GM12878 (cell line): Measurements from ENCODE around the gene LRRC40. TPM values are rescaled to one million over a fixed set of nuclear protein-coding genes. Genes with fewer than 3 reads are reported as not detected.

Experiments
- ASH2L ChIP-seq: fragments of 300-600, 200-600 bp; sonication (generic); IDR thresholded peaks from 2 replicates; pipeline ENCODE4 v1.6.1; 2017; ENCODE audit warnings: low read depth, mild to moderate bottlenecking, borderline replicate concordance
- ATF3 ChIP-seq: IDR thresholded peaks from 2 replicates; pipeline ENCODE4 v1.6.1; 2011; ENCODE audit warnings: low read depth, mild to moderate bottlenecking, low read length, moderate library complexity, borderline replicate concordance; ENCODE audit errors: extremely low read depth
- BRCA1 ChIP-seq: IDR thresholded peaks from 2 replicates; pipeline ENCODE4 v1.6.1; 2011; ENCODE audit warnings: low read depth, low read length, improper control_type of control experiment
- CHD1 ChIP-seq: IDR thresholded peaks from 2 replicates; pipeline ENCODE4 v1.6.1; 2012; ENCODE audit warnings: low read depth, low read length, improper control_type of control experiment
- CHD2 ChIP-seq: IDR thresholded peaks from 2 replicates; pipeline ENCODE4 v1.6.1; 2011; ENCODE audit warnings: low read depth, low read length, improper control_type of control experiment, borderline replicate concordance
- CREM ChIP-seq: IDR thresholded peaks from 2 replicates; pipeline ENCODE4 v1.6.1; 2014; ENCODE audit warnings: antibody characterized with exemption, low read depth
- E2F8 ChIP-seq: fragments of 450-650 bp; IDR thresholded peaks from 2 replicates; pipeline ENCODE4 v1.6.1; 2018; ENCODE audit warnings: mild to moderate bottlenecking, low read depth, moderate library complexity; ENCODE audit not compliant: partially characterized antibody
- EGR1 ChIP-seq, 2 experiments: IDR thresholded peaks; 1 replicate in 1 of 2; 2 replicates in 1 of 2; pipeline ENCODE4 v1.6.1; 2011 to 2012; ENCODE audit warnings: low read depth in 2 of 2, low read length in 2 of 2, borderline replicate concordance in 1 of 2, mild to moderate bottlenecking in 1 of 2, moderate library complexity in 1 of 2
- FOXM1 ChIP-seq: IDR thresholded peaks from 2 replicates; pipeline ENCODE4 v1.6.1; 2012; ENCODE audit warnings: low read depth, mild to moderate bottlenecking, inconsistent platforms, low read length, moderate library complexity
- GATAD2B ChIP-seq: fragments of 450-650 bp; conservative IDR thresholded peaks from 2 replicates; pipeline ENCODE4 v1.6.1; 2017; ENCODE audit warnings: low read depth, mild to moderate bottlenecking, moderate library complexity
- IKZF1 ChIP-seq: fragments of 450-650 bp; conservative IDR thresholded peaks from 2 replicates; pipeline ENCODE4 v1.6.1; 2017; ENCODE audit warnings: antibody characterized with exemption, mild to moderate bottlenecking
- IKZF2 ChIP-seq, 2 experiments: fragments of 450-650 bp; IDR thresholded peaks; 2 replicates each; pipeline ENCODE4 v1.6.1; 2017; ENCODE audit warnings: mild to moderate bottlenecking in 2 of 2, moderate library complexity in 2 of 2
- LARP7 ChIP-seq: fragments of 450-650 bp; IDR thresholded peaks from 2 replicates; pipeline ENCODE4 v1.6.1; 2017; ENCODE audit warnings: mild to moderate bottlenecking
- MYB ChIP-seq: fragments of 150-350 bp; IDR thresholded peaks from 2 replicates; pipeline ENCODE4 v1.6.1; 2014; ENCODE audit warnings: mild to moderate bottlenecking, low read depth, low read length, borderline replicate concordance
- NFYA ChIP-seq: IDR thresholded peaks from 2 replicates; pipeline ENCODE4 v1.6.1; 2011; ENCODE audit warnings: low read depth, mild to moderate bottlenecking, low read length, improper control_type of control experiment, borderline replicate concordance
- NKRF ChIP-seq: fragments of 450-650 bp; conservative IDR thresholded peaks from 2 replicates; pipeline ENCODE4 v1.6.1; 2017; ENCODE audit warnings: mild to moderate bottlenecking, moderate library complexity
- NRF1 ChIP-seq: conservative IDR thresholded peaks from 2 replicates; pipeline ENCODE4 v1.6.1; 2011; ENCODE audit warnings: mild to moderate bottlenecking, low read depth, low read length, improper control_type of control experiment
- POLR2AphosphoS5 ChIP-seq: IDR thresholded peaks from 2 replicates; pipeline ENCODE4 v1.6.1; 2011; ENCODE audit warnings: mild to moderate bottlenecking, low read length, inconsistent platforms
- RBBP5 ChIP-seq: fragments of 200-600 bp; sonication (generic); conservative IDR thresholded peaks from 2 replicates; pipeline ENCODE4 v1.6.1; 2016
- RUNX3 ChIP-seq: IDR thresholded peaks from 2 replicates; pipeline ENCODE4 v1.6.1; 2012; ENCODE audit warnings: low read length, inconsistent platforms
- SMAD1 ChIP-seq: fragments of 450-650 bp; IDR thresholded peaks from 2 replicates; pipeline ENCODE4 v1.6.1; 2018; ENCODE audit warnings: mild to moderate bottlenecking, low read depth; ENCODE audit not compliant: partially characterized antibody
- YY1 ChIP-seq: IDR thresholded peaks from 2 replicates; pipeline ENCODE4 v1.6.1; 2011; ENCODE audit warnings: low read depth, mild to moderate bottlenecking, low read length
- ZBTB33 ChIP-seq: fragments of 450-650 bp; IDR thresholded peaks from 2 replicates; pipeline ENCODE4 v1.6.1; 2017; ENCODE audit warnings: mild to moderate bottlenecking
- polyA plus RNA-seq, 11 experiments: library from polyadenylated mRNA; depleted of rRNA in 4 of 11; unstranded in 6 of 11; stranded (reverse) in 5 of 11; fragments of >200 nt; fragmentation: Nextera tagmentation in 4 of 11; fragmentation: Illumina TruSeq in 1 of 11; extraction: Ambion mirVana in 4 of 11; extraction: Trizol in 1 of 11; gene quantifications; 1 replicate in 1 of 11; 2 replicates in 10 of 11; pipeline versions ENCODE4 v1.2.1 to v1.2.3, GENCODE V29; 2011 to 2016; ENCODE audit warnings: inconsistent platforms in 2 of 11, missing spikeins in 2 of 11, low read depth in 1 of 11
- total RNA-seq, 4 experiments: library from RNA; depleted of rRNA in 3 of 4; stranded (reverse); fragments of >200 nt in 3 of 4; fragmentation: Illumina TruSeq in 1 of 4; extraction: Trizol in 1 of 4; gene quantifications; 2 replicates each; pipeline versions ENCODE4 v1.2.1 to v1.2.3, GENCODE V29; 2013 to 2021

The LRRC40 gene
- total and polyA plus RNA-seq, 10 of the 15 experiments (the other 5 are each of a cell fraction or from before 2014, with no cell fraction given) = 19.5 to 44.3 (median 30.9) TPM

GRCh38 chr1:70221238-70222121, 16.1 kb upstream of the LRRC40 start, which contains the start of gene SRSF11 (continued):
- TF ChIP-seq EGR1 (IDR thresholded peaks at IDR 0.05; ENCODE audit: borderline replicate concordance in 1 of 2, low read depth in 2 of 2, low read length in 2 of 2) (peak in 1 of 2 experiments; percentile 53; a peak in 1 of 3 replicates), NRF1 (peak; percentile 89), IKZF2 (IDR thresholded peaks at IDR 0.05) (peak in 1 of 2 experiments; percentile 12; a peak in 1 of 4 replicates), CREM (peak; percentile 83), POLR2AphosphoS5 (peak; percentile 86), E2F8 (no peak), ASH2L (0 out of 2 replicates have a peak, but pooled peaks have one; percentile 63), FOXM1 (0 out of 2 replicates have a peak, but pooled peaks have one; percentile 15), RUNX3 (peak; percentile 66), RBBP5 (peak; percentile 38; the same call in 1 of the 2 replicates), YY1 (peak; percentile 69), ATF3 (peak; percentile 34; the same call in 1 of the 2 replicates), MYB (no peak), LARP7 (peak; percentile 84), NFYA (no peak), SMAD1 (no peak), CHD1 (0 out of 2 replicates have a peak, but pooled peaks have one; percentile 63), ZBTB33 (no peak), GATAD2B (peak; percentile 85), CHD2 (peak; percentile 87), IKZF1 (peak; percentile 71), NKRF (peak; percentile 80), BRCA1 (no peak)
